Measurements from ENCODE around the gene HK3.

DNA sequence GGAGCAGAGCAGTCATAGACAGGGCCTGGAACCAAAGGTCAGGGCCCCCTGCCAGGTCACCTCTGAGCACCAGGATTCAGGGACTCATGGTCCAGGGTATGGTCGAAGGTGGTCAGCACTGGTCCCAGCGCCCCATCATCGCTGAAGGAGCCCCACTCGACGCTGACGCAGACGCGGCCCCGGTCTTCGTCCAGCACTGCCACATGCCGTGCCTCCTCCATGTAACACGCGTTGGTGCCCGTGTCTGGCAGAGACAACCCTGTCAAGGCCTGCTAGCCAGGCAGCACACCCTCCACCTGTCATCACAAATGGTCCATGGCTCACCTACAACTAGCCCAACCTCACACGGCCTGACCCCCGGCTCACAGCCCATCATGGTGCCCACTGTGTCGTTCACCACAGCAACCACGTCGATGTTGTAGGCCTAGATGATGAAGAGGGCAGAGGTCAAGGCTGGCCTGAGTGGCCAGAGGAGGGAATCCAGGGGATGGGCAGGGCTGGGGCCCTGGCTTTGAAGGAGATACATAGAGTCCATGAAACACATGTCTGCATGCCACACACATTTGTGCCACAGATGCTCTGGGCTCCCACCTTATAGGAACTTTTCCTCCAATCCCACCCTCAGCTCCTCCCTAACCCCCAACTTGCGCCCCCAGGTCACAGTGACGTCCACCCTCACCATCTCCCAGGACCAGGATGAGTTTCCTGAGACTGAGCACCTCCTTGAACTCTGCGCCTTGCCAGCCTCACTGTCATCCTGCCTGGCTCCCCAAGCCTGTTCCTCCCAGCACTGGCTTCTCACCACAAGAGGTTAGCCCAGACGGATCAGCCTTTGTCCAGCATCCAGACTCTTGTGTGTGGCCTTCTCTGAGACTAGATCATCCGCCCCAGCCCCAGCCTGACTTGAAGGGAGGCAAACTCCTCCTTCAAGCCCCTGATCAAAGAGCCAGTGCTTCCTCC, 9.5 kb downstream of the HK3 start:
- TF ChIP-seq, protein P1, sequence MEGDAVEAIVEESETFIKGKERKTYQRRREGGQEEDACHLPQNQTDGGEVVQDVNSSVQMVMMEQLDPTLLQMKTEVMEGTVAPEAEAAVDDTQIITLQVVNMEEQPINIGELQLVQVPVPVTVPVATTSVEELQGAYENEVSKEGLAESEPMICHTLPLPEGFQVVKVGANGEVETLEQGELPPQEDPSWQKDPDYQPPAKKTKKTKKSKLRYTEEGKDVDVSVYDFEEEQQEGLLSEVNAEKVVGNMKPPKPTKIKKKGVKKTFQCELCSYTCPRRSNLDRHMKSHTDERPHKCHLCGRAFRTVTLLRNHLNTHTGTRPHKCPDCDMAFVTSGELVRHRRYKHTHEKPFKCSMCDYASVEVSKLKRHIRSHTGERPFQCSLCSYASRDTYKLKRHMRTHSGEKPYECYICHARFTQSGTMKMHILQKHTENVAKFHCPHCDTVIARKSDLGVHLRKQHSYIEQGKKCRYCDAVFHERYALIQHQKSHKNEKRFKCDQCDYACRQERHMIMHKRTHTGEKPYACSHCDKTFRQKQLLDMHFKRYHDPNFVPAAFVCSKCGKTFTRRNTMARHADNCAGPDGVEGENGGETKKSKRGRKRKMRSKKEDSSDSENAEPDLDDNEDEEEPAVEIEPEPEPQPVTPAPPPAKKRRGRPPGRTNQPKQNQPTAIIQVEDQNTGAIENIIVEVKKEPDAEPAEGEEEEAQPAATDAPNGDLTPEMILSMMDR (IDR thresholded peaks at IDR 0.05; ENCODE audit: low read length), result no peak
- TF ChIP-seq EZH2phosphoT487 (IDR thresholded peaks at IDR 0.05; ENCODE audit: low read length), result no peak

Data from MM.1S (cell line).